ENCODE data around the gene MTX2. TPM values are rescaled to one million over a fixed set of nuclear protein-coding genes. Genes with fewer than 3 reads are reported as not detected.

MTX2 gene
- total RNA-seq, 1 donor from 2014 or later = 8.5 TPM

DNA sequence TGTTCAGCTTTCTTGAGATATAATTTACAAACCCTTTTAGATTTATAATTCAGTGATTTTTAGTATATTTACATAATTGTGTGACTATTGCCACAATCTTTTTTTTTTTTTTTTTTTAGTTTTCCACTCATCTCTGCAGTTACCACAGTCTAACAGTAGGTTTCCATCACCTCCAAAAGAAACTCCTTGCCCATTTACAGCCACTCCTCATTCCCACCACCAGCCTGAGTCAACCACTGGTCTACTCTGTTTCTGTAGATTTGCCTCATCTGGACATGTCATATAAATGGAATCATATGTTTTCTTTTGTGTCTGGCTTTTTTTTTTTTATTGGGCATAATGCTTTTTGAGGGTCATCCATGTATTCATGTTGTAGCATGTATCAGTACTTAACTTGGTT lies 16.1 kb downstream of the MTX2 start:
- H3K9me3 ChIP-seq = no peaks in the 10 kb centered on the region
- intact Hi-C loops (cut with DNase I) = no loop called here
- H3K4me3 ChIP-seq = no peak overlapping the region
- no peaks in the 10 kb centered on the region for H3K4me1 ChIP-seq
- H3K27ac ChIP-seq = no peak overlapping the region
- no peak for TF ChIP-seq CTCF (IDR thresholded peaks at IDR 0.05)
- DNase-seq (ENCODE audit: low spot score in 2 of 2) = no peak
- no peaks in the 10 kb centered on the region for H3K36me3 ChIP-seq
- no peaks in the 10 kb centered on the region for H3K27me3 ChIP-seq

GRCh38 chr2:176291335-176291734 lies 22.1 kb downstream of the MTX2 start:
- Histone ChIP-seq H3K4me1 (no peaks in the 10 kb centered on the region), H3K27me3 (no peaks in the 10 kb centered on the region), H3K36me3 (no peaks in the 10 kb centered on the region), H3K4me3 (no peak overlapping the region), H3K27ac (no peak overlapping the region), H3K9me3 (no peaks in the 10 kb centered on the region)
- no peak for TF ChIP-seq CTCF (IDR thresholded peaks at IDR 0.05)
- intact Hi-C loops (cut with DNase I) = loop anchor here (10.0 kb wide), 1 partner anchor 163 kb away; no protein-coding TSS in a partner anchor
- no peak for DNase-seq (ENCODE audit: low spot score in 2 of 2)

- intact Hi-C loops (cut with DNase I) = loop anchor here (10.0 kb wide), 1 partner anchor 163 kb away; no protein-coding TSS in a partner anchor
- H3K27me3 ChIP-seq = no peaks in the 10 kb centered on the region
- H3K4me3 ChIP-seq = no peak overlapping the region
- DNase-seq (ENCODE audit: low spot score in 2 of 2) = no peak
- H3K9me3 ChIP-seq = no peaks in the 10 kb centered on the region
- no peaks in the 10 kb centered on the region for H3K36me3 ChIP-seq
- TF ChIP-seq CTCF (IDR thresholded peaks at IDR 0.05) = no peak
- H3K4me1 ChIP-seq = no peaks in the 10 kb centered on the region
- no peak overlapping the region for H3K27ac ChIP-seq
These were observed 22.6 kb downstream of the MTX2 start for GRCh38 chr2:176291809-176292283.

GRCh38 chr2:176292608-176293007 lies 23.4 kb downstream of the MTX2 start:
- Histone ChIP-seq H3K27ac (no peak overlapping the region), H3K27me3 (no peaks in the 10 kb centered on the region), H3K36me3 (no peaks in the 10 kb centered on the region), H3K9me3 (no peaks in the 10 kb centered on the region), H3K4me1 (no peaks in the 10 kb centered on the region), H3K4me3 (no peak overlapping the region)
- TF ChIP-seq CTCF (IDR thresholded peaks at IDR 0.05) = no peak
- intact Hi-C loops (cut with DNase I) = loop anchor here (10.0 kb wide), 1 partner anchor 162 kb away; no protein-coding TSS in a partner anchor
- no peak for DNase-seq (ENCODE audit: low spot score in 2 of 2)

- Histone ChIP-seq H3K4me3 (no peak overlapping the region), H3K4me1 (no peaks in the 10 kb centered on the region), H3K27me3 (no peaks in the 10 kb centered on the region), H3K27ac (no peak overlapping the region), H3K36me3 (no peaks in the 10 kb centered on the region), H3K9me3 (no peaks in the 10 kb centered on the region)
- TF ChIP-seq CTCF (IDR thresholded peaks at IDR 0.05) = no peak
- no peak for DNase-seq (ENCODE audit: low spot score in 2 of 2)
- intact Hi-C loops (cut with DNase I) = loop anchor here (10.0 kb wide), 1 partner anchor 161 kb away; no protein-coding TSS in a partner anchor
These were observed 24.1 kb downstream of the MTX2 start for GRCh38 chr2:176293334-176293733.

- H3K36me3 ChIP-seq = no peaks in the 10 kb centered on the region
- intact Hi-C loops (cut with DNase I) = loop anchor here (10.0 kb wide), 1 partner anchor 158 kb away; no protein-coding TSS in a partner anchor
- H3K27ac ChIP-seq = no peak overlapping the region
- no peak for DNase-seq (ENCODE audit: low spot score in 2 of 2)
- no peak for TF ChIP-seq CTCF (IDR thresholded peaks at IDR 0.05)
- no peaks in the 10 kb centered on the region for H3K27me3 ChIP-seq
- no peaks in the 10 kb centered on the region for H3K9me3 ChIP-seq
- H3K4me1 ChIP-seq = no peaks in the 10 kb centered on the region
- H3K4me3 ChIP-seq = no peak overlapping the region
These were observed 27.8 kb downstream of the MTX2 start for GRCh38 chr2:176297067-176297466.
